Mesenchymal stem cell (in vitro differentiated cells and primary cell): ENCODE results near the gene CADM1.

Source experiments
- DNase-seq: peaks from one replicate; pipeline ENCODE4 v3.0.0-alpha.2; 2013
- H2AFZ ChIP-seq: one replicate; pipeline ENCODE4 v1.6.1; 2013; ENCODE audit warnings: low read depth, mild to moderate bottlenecking, control low read depth, inconsistent platforms, low read length, moderate library complexity
- H2AK5ac ChIP-seq: 2 replicates; pipeline ENCODE4 v1.6.1; 2013; ENCODE audit warnings: low read length, moderate library complexity, mild to moderate bottlenecking, inconsistent platforms; ENCODE audit not compliant: severe bottlenecking
- H2BK120ac ChIP-seq: one replicate; pipeline ENCODE4 v1.6.1; 2013; ENCODE audit warnings: low read depth, mild to moderate bottlenecking, inconsistent platforms, low read length, moderate library complexity
- H2BK12ac ChIP-seq, 2 experiments: one replicate each; pipeline ENCODE4 v1.6.1; 2013; ENCODE audit warnings: inconsistent platforms in 2 of 2, low read length in 2 of 2, mild to moderate bottlenecking in 2 of 2, moderate library complexity in 2 of 2, control low read depth in 1 of 2
- H2BK15ac ChIP-seq: one replicate; pipeline ENCODE4 v1.6.1; 2013; ENCODE audit warnings: mild to moderate bottlenecking, low read depth, inconsistent platforms; ENCODE audit not compliant: poor library complexity, severe bottlenecking
- H2BK5ac ChIP-seq: 2 replicates; pipeline ENCODE4 v1.6.1; 2013; ENCODE audit warnings: low read depth, mild to moderate bottlenecking, low read length, control low read depth, inconsistent platforms; ENCODE audit not compliant: poor library complexity, severe bottlenecking
- H3K14ac ChIP-seq, 2 experiments: one replicate each; pipeline ENCODE4 v1.6.1; 2013; ENCODE audit warnings: inconsistent platforms in 2 of 2, low read length in 2 of 2, control low read depth in 1 of 2, mild to moderate bottlenecking in 1 of 2, moderate library complexity in 1 of 2
- H3K18ac ChIP-seq, 2 experiments: one replicate each; pipeline ENCODE4 v1.6.1; 2013; ENCODE audit warnings: inconsistent platforms in 2 of 2, low read length in 2 of 2, control low read depth in 1 of 2, low read depth in 1 of 2, mild to moderate bottlenecking in 1 of 2
- H3K23ac ChIP-seq, 2 experiments: one replicate each; pipeline ENCODE4 v1.6.1; 2013; ENCODE audit warnings: inconsistent platforms in 2 of 2, low read length in 2 of 2, mild to moderate bottlenecking in 2 of 2, moderate library complexity in 2 of 2, control low read depth in 1 of 2
- H3K27ac ChIP-seq: 2 replicates; pipeline ENCODE4 v1.5.1; 2013; ENCODE audit warnings: mild to moderate bottlenecking, moderate library complexity, low read length, control low read depth, inconsistent platforms; ENCODE audit not compliant: poor library complexity, severe bottlenecking
- H3K27me3 ChIP-seq, 2 experiments: 2 replicates each; pipeline versions ENCODE4 v1.6.1 to v1.7.0; 2013; ENCODE audit warnings: low read length in 2 of 2, mild to moderate bottlenecking in 2 of 2, moderate library complexity in 2 of 2, control low read depth in 1 of 2, inconsistent platforms in 1 of 2; ENCODE audit not compliant: control insufficient read depth in 1 of 2, insufficient read depth in 1 of 2
- H3K36me3 ChIP-seq, 2 experiments: 2 replicates each; pipeline versions ENCODE4 v1.6.1 to v1.7.0; 2013; ENCODE audit warnings: low read length in 2 of 2, control low read depth in 1 of 2, inconsistent platforms in 1 of 2, low read depth in 1 of 2, mild to moderate bottlenecking in 1 of 2; ENCODE audit not compliant: insufficient read depth in 2 of 2, control insufficient read depth in 1 of 2
- H3K4ac ChIP-seq, 2 experiments: one replicate each; pipeline ENCODE4 v1.6.1; 2013; ENCODE audit warnings: inconsistent platforms in 2 of 2, low read length in 2 of 2, mild to moderate bottlenecking in 2 of 2, moderate library complexity in 2 of 2, control low read depth in 1 of 2, low read depth in 1 of 2
- H3K4me1 ChIP-seq: 2 replicates; pipeline ENCODE4 v1.6.1; 2013; ENCODE audit warnings: low read depth, low read length, control low read depth; ENCODE audit not compliant: control insufficient read depth, insufficient read depth
- H3K4me2 ChIP-seq: 2 replicates; pipeline ENCODE4 v1.6.1; 2013; ENCODE audit warnings: low read length, mild to moderate bottlenecking, inconsistent platforms; ENCODE audit not compliant: poor library complexity, severe bottlenecking
- H3K4me3 ChIP-seq, 2 experiments: 2 replicates each; pipeline versions ENCODE4 v1.5.1 to v1.7.0; 2013; ENCODE audit warnings: low read length in 2 of 2, mild to moderate bottlenecking in 2 of 2, control low read depth in 1 of 2, low read depth in 1 of 2; ENCODE audit not compliant: insufficient read depth in 1 of 2
- H3K79me1 ChIP-seq: replicated peaks from 2 replicates; pipeline ENCODE4 v1.6.1; 2013; ENCODE audit warnings: mild to moderate bottlenecking, control low read depth, low read length, inconsistent platforms; ENCODE audit not compliant: poor library complexity, severe bottlenecking
- H3K9ac ChIP-seq: 2 replicates; pipeline ENCODE4 v1.7.0; 2013; ENCODE audit warnings: mild to moderate bottlenecking, low read length, moderate library complexity
- H3K9me3 ChIP-seq: 2 replicates; pipeline ENCODE4 v1.7.0; 2013; ENCODE audit warnings: mild to moderate bottlenecking, low read length; ENCODE audit not compliant: control insufficient read depth
- H4K8ac ChIP-seq: one replicate; pipeline ENCODE4 v1.6.1; 2013; ENCODE audit warnings: inconsistent platforms, mild to moderate bottlenecking, low read length, moderate library complexity
- H4K91ac ChIP-seq: one replicate; pipeline ENCODE4 v1.6.1; 2013; ENCODE audit warnings: mild to moderate bottlenecking, low read length, inconsistent platforms
- WGBS: methylation state at CpG from one replicate; pipeline ENCODE4 v1.1.7; 2013; ENCODE audit warnings: mixed read lengths; 5-methylcytosine and 5-hydroxymethylcytosine counted together

The CADM1 gene

DNA sequence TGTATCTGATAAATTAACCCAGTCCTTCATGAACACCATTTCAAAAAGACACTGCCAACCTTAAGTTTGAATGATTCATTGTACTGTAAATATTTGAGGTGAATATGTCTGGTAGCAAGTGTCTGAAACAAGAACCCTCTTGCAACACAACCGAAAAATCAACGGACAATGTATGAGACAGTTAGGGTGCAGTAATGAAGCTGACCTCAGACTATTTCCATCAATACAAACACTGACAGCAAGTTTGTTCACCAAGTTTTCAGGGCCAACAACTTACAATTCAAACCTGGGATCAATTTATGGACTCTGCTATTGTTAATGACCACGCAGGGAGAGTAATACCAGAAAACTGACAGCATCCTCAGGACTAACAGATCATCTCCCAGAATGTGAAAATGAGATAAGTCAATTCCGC lies 126.3 kb downstream of the CADM1 start:
- WGBS = 94% methylated on average over 4 of the region's 4 CpGs
- H3K4me2 ChIP-seq = no peak overlapping the region

DNA sequence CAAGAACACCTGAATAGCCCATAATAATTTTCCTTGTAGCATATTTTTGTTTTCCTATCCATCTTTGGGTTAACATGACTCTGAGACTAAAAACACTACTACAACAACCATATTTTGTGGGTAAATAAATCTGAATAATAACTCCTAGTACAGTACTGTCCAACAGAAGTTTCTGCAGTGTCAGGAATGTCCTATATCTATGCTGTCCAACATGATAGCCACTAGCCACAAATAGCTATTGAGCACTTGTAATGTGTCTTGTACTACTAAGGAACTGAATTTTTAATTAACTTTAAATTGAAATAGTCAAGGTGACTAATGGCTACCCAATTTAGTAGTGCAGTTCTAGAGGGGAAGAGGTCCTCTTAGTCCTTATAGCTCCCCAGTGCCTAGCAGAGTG lies 135.6 kb downstream of the CADM1 start:
- no peak overlapping the region for H3K9ac ChIP-seq
- H2BK120ac ChIP-seq = no peak overlapping the region
- no peak overlapping the region for H3K4me2 ChIP-seq
- no peak overlapping the region for H4K8ac ChIP-seq
- no peak overlapping the region for H3K27ac ChIP-seq
- no peak overlapping the region for H2AK5ac ChIP-seq
- no peak overlapping the region for H2BK5ac ChIP-seq
- H3K14ac ChIP-seq = no peak overlapping the region
- peaks cover 2% of the 10 kb centered on the region for H3K4me1 ChIP-seq
- no peak overlapping the region for H3K4me3 ChIP-seq
- H4K91ac ChIP-seq = no peak overlapping the region
- H3K23ac ChIP-seq = no peak overlapping the region
- DNase-seq = no peak
- H3K36me3 ChIP-seq = no peaks in the 10 kb centered on the region
- H2AFZ ChIP-seq = no peak overlapping the region
- no peak overlapping the region for H3K4ac ChIP-seq
- no peaks in the 10 kb centered on the region for H3K9me3 ChIP-seq
- H3K18ac ChIP-seq = no peak overlapping the region
- no peaks in the 10 kb centered on the region for H3K27me3 ChIP-seq
- H2BK15ac ChIP-seq = no peak overlapping the region
- peaks cover 8% of the 10 kb centered on the region for H3K79me1 ChIP-seq
- no peak overlapping the region for H2BK12ac ChIP-seq

More for the DNA sequence above, 126.3 kb downstream of the CADM1 start:
- Histone ChIP-seq H2AFZ (no peak overlapping the region), H4K91ac (no peak overlapping the region), H3K4me1 (no peaks in the 10 kb centered on the region), H2BK120ac (no peak overlapping the region), H3K9ac (no peak overlapping the region), H3K27me3 (no peaks in the 10 kb centered on the region), H2BK15ac (no peak overlapping the region), H3K23ac (no peak overlapping the region), H3K14ac (no peak overlapping the region), H3K27ac (no peak overlapping the region), H3K4me3 (no peak overlapping the region), H3K4ac (no peak overlapping the region), H3K18ac (no peak overlapping the region), H3K9me3 (no peaks in the 10 kb centered on the region), H2BK5ac (no peak overlapping the region), H2BK12ac (no peak overlapping the region), H3K36me3 (no peaks in the 10 kb centered on the region), H4K8ac (no peak overlapping the region), H2AK5ac (no peak overlapping the region), H3K79me1 (peaks cover 12% of the 10 kb centered on the region)
- no peak for DNase-seq

DNA sequence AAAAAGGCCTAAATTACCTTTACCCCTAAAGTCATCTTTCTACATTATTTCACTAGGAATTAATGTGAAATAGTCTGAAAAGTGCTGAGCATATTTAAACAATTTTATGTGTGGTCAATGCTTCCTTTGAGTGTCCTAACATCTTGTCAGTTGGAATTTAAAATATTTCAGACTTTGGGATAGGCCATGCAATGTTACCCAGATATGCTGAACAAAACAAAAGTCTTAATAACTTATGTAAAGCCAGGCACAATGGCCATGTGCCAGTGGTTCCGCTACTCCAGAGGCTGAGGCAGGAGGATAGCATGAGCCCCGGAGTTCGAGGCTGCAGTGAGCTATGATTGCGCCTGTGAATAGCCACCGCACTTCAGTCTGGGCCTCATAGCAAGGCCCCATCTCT lies 137.4 kb downstream of the CADM1 start:
- H3K4me3 ChIP-seq = no peak overlapping the region
- H2BK15ac ChIP-seq = no peak overlapping the region
- no peak overlapping the region for H3K27ac ChIP-seq
- no peak overlapping the region for H3K4ac ChIP-seq
- no peak overlapping the region for H4K8ac ChIP-seq
- no peak overlapping the region for H2BK12ac ChIP-seq
- H2AK5ac ChIP-seq = no peak overlapping the region
- H3K4me2 ChIP-seq = no peak overlapping the region
- H3K9me3 ChIP-seq = no peaks in the 10 kb centered on the region
- H2BK120ac ChIP-seq = no peak overlapping the region
- 100% methylated on average over 4 of the region's 5 CpGs for WGBS
- H2BK5ac ChIP-seq = no peak overlapping the region
- H3K18ac ChIP-seq = no peak overlapping the region
- H3K36me3 ChIP-seq = no peaks in the 10 kb centered on the region
- peaks cover 6% of the 10 kb centered on the region for H3K79me1 ChIP-seq
- no peaks in the 10 kb centered on the region for H3K27me3 ChIP-seq
- no peak overlapping the region for H3K23ac ChIP-seq
- H3K4me1 ChIP-seq = peaks cover 2% of the 10 kb centered on the region
- no peak overlapping the region for H3K9ac ChIP-seq
- H4K91ac ChIP-seq = no peak overlapping the region
- no peak overlapping the region for H2AFZ ChIP-seq
- no peak overlapping the region for H3K14ac ChIP-seq
- no peak for DNase-seq

DNA sequence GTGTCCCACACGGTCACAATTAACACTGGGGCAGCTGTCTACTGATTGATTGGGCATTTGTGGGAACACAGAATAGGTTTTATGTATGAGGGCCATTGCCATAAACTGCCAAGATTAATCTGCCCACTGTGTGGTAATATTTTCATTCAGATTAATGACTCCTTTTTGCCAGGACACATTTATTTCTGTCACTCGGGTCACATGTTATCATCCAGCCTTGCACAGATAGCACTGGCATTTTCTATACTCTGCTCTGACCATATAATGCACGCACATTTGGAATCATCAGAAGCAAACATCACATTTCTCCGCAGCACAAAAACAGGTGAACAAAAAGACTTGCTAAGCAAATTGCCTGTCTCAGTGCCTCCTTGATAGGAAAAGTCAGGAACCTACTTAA lies 138.3 kb downstream of the CADM1 start:
- Histone ChIP-seq H4K8ac (no peak overlapping the region), H3K4me3 (no peak overlapping the region), H2BK12ac (no peak overlapping the region), H3K4me2 (no peak overlapping the region), H3K23ac (no peak overlapping the region), H2AFZ (no peak overlapping the region), H3K18ac (no peak overlapping the region), H2BK15ac (no peak overlapping the region), H2BK120ac (no peak overlapping the region), H3K27me3 (no peaks in the 10 kb centered on the region), H3K79me1 (peaks cover 11% of the 10 kb centered on the region), H2AK5ac (no peak overlapping the region), H3K9ac (no peak overlapping the region), H3K27ac (no peak overlapping the region), H2BK5ac (no peak overlapping the region), H3K4ac (no peak overlapping the region), H3K4me1 (peaks cover 2% of the 10 kb centered on the region), H4K91ac (no peak overlapping the region), H3K9me3 (no peaks in the 10 kb centered on the region), H3K14ac (no peak overlapping the region), H3K36me3 (no peaks in the 10 kb centered on the region)
- 92% methylated on average over 4 of the region's 4 CpGs for WGBS
- no peak for DNase-seq
